Measurements from ENCODE around the gene ZNF362. TPM values are rescaled to one million over a fixed set of nuclear protein-coding genes. Genes with fewer than 3 reads are reported as not detected.

The ZNF362 gene
- total RNA-seq, 1 donor = 9.5 TPM

DNA sequence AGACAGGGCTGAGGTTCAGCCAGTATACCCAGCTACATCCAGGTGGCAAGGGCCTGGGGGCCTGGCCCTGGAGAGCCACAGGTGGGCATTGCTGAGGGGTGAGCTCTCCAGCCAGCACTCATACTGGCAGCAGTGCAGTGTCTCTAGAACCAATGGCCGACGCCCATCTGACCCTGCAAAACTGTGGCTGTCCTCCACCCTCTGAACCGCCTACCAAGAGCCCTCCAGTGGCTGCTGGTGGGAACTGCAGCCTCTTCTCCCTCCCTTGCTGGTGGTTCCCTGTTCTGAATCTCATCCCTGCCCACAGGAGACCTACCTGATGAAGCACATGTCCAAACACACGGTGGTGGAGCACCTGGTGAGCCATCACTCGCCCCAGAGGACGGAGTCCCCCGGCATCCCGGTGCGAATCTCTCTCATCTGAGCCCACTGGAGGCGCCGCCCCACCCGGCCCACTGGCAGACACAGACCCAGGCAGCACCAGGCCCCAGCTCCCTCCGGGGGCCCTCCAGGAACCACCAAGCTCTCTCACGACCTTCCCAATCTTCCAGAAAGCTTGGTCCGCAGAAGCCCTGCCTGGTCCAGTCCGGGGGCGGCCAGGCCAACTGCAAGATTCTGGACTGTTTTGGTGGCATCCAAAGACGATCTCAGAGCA, 42.5 kb downstream of the ZNF362 start:
- no peak overlapping the region for H3K4me3 ChIP-seq (ENCODE audit: low read depth, low read length)
- peak; percentile 58 for DNase-seq (ENCODE audit: low read depth)
- TF ChIP-seq, protein P1, sequence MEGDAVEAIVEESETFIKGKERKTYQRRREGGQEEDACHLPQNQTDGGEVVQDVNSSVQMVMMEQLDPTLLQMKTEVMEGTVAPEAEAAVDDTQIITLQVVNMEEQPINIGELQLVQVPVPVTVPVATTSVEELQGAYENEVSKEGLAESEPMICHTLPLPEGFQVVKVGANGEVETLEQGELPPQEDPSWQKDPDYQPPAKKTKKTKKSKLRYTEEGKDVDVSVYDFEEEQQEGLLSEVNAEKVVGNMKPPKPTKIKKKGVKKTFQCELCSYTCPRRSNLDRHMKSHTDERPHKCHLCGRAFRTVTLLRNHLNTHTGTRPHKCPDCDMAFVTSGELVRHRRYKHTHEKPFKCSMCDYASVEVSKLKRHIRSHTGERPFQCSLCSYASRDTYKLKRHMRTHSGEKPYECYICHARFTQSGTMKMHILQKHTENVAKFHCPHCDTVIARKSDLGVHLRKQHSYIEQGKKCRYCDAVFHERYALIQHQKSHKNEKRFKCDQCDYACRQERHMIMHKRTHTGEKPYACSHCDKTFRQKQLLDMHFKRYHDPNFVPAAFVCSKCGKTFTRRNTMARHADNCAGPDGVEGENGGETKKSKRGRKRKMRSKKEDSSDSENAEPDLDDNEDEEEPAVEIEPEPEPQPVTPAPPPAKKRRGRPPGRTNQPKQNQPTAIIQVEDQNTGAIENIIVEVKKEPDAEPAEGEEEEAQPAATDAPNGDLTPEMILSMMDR (IDR thresholded peaks at IDR 0.05; ENCODE audit: insufficient read depth, low read depth, low read length) = peak; percentile 95

DNA sequence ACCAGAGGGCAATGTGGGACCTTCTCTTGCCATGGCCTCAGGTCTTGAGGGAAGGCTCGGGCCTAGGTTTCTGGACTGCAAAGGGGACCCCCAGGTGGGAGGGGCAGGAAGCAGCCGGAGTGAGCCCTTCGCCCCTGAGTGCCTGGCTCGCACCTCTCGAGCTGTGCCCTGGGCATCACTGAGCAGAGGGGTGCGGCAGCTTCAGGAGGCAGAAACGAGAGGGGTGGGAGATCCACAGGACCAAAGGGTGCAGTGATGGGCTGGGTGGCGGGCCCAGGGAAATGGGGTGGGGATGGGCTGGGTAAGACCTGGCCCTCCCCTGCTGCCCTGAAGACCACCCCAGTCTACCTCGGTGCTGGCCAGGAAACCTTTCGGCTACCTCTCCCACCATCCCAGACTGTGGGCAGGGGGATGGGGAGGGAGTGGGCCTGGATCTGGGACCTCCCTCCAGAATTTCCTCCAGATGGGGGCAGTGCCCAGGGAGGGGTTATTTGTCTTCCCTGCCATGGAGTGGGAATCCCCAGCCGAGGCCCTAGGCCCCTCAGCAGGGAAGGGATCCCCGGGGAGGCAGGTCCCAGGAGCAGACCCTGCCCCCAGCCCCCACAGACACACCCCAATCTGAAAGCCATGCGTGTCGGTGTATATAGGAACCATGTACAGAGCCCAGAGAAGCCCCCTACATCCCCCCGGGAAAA, 43.3 kb downstream of the ZNF362 start:
- no peak overlapping the region for H3K4me3 ChIP-seq (ENCODE audit: low read depth, low read length)
- TF ChIP-seq, protein P1 (IDR thresholded peaks at IDR 0.05; ENCODE audit: insufficient read depth, low read depth, low read length) = no peak
- DNase-seq (ENCODE audit: low read depth) = no peak

DNA sequence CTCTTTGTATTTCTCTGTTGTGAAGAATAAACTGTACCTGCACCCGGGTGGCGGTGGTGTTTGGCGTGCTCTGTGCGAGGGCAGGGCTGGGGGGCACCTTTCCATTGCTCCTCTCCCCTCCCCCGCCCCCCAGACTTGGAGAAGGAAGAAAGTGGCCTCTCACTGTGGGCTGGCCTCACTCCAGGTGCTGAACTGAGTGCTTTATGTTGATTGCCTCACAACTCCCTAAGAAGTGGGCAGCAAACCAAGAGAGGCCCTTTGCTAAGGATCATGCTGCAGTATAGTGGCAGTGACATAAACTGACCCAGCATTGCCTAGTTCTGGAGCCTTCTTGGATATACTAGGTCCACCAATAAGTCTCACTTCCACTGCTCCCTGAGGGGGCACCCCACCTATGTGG, 44.4 kb downstream of the ZNF362 start:
- TF ChIP-seq, protein P1 (IDR thresholded peaks at IDR 0.05; ENCODE audit: insufficient read depth, low read depth, low read length) = no peak
- no peak overlapping the region for H3K4me3 ChIP-seq (ENCODE audit: low read depth, low read length)
- DNase-seq (ENCODE audit: low read depth) = peak; percentile 86

DNA sequence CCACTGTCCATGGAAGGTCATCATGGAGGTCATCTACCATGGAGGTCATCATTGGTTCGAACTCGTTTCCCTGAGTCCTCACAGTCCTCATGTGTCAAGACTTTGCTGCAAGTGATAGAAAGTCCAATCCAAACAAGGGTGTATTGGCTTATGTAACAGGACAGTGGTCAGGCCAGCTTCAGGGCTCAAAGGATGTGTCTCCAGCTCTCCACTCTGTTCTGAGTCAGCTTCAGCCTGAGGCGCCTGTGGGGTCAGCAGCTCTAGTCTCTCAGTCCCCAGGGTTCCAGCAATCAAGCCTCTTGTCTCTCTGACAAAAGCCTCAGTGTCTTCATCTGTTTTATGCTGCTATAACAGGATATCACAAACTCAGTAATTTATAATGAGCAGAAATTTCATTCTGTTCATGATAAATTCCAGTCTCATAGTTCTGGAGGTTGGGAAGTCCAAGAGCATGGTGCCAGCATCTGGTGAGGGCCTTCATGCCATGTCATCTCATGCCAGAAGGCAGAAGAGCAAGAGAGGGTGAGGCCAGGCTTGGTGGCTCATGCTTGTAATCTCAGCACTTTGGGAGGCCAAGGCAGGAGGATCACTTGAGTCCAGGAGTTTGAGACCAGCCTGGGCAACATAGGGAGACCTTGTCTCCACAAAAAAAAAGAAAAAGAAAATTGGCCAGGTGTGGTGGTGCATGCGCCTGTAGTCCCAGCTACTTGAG, 45.1 kb downstream of the ZNF362 start:
- DNase-seq (ENCODE audit: low read depth) = peak; percentile 47
- H3K4me3 ChIP-seq (ENCODE audit: low read depth, low read length) = no peak overlapping the region
- TF ChIP-seq, protein P1 (IDR thresholded peaks at IDR 0.05; ENCODE audit: insufficient read depth, low read depth, low read length) = no peak

DNA sequence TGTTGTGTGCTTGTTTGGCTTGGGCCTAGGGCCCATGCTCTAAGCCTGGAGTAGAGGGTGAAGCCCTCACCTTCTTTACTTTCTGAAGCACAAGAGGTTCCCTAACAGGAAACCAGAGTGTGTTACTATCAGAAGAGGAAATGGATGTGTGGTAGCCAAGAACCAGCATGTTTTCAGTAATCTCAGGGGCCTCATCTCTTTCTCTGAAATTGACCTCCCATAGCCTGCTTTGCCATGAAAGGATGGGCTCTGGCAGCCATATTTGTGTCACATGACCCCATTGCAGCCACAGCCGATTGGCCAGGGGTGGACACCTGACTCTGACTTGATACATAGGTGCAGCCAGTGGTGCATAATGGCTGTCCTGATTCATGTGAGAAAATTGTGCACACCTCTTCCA, 46.0 kb downstream of the ZNF362 start:
- TF ChIP-seq, protein P1 (IDR thresholded peaks at IDR 0.05; ENCODE audit: insufficient read depth, low read depth, low read length) = no peak
- no peak for DNase-seq (ENCODE audit: low read depth)
- H3K4me3 ChIP-seq (ENCODE audit: low read depth, low read length) = no peak overlapping the region

DNA sequence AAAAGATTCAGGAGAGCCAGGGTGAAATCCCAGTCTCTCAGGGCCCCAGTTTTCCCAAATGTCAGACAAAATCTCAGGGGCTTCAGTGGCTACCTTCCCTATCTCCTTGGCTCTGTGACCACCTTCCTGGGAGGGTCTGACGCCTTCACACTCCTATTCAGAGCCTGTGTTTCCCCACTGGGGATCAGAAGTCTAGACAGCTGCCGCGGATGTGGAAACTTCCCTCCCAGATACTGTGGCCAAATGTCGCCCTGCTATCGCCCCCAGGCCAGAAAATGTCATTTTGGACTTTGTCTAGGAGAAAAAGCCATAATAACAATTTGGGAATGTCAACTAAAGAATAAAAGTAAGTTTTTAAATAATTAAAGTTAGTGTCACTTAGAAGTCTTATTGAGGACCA, 48.7 kb downstream of the ZNF362 start:
- DNase-seq (ENCODE audit: low read depth) = no peak
- TF ChIP-seq, protein P1 (IDR thresholded peaks at IDR 0.05; ENCODE audit: insufficient read depth, low read depth, low read length) = no peak
- H3K4me3 ChIP-seq (ENCODE audit: low read depth, low read length) = no peak overlapping the region

Data from fibroblast of villous mesenchyme (primary cell).